Measurements from ENCODE around the gene IRF2. TPM values are rescaled to one million over a fixed set of nuclear protein-coding genes. Genes with fewer than 3 reads are reported as not detected.

IRF2 gene
- total and polyA plus RNA-seq, 2 donors from 2014 or later: 16.8 to 42.8 TPM

DNA sequence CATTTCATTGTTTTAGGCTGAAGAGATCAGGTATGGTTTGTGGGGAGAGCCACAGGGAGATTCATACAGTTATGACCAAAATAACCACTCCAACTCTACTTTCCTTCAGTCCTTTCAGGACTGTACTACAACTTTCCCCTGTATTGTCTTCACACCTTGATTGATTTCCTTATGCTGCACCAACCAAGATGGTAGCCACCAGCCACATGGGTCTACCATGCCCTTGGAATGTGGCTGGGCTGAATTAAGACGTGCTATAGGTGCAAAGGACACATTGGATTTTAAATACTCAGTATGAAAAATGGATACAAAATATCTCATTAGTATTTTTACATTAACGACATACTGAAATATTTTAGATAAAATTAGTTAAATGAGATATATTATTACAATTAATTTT is 11.2 kb downstream of the IRF2 start:
- no peak for FAIRE-seq
- intact Hi-C loops (cut with DNase I): no loop called here

DNA sequence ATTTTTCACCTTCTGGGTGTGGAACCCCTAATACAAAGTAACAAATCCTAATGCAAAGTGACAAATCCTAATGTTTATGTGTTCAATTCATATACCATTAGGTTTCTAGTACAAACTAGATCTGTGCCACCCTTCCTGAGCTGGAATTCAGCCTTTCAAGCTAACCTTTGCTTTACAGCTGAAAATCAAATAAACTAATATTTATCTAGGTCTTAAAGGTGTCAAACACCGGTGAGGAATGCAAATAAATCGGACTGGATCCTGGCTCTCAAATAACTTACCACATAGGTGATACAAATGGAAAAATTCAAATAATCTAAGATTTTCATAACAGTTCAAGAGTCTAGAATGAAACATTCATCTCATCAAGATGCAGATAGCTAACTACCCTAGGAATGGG is 11.6 kb downstream of the IRF2 start:
- TF ChIP-seq, protein P1, sequence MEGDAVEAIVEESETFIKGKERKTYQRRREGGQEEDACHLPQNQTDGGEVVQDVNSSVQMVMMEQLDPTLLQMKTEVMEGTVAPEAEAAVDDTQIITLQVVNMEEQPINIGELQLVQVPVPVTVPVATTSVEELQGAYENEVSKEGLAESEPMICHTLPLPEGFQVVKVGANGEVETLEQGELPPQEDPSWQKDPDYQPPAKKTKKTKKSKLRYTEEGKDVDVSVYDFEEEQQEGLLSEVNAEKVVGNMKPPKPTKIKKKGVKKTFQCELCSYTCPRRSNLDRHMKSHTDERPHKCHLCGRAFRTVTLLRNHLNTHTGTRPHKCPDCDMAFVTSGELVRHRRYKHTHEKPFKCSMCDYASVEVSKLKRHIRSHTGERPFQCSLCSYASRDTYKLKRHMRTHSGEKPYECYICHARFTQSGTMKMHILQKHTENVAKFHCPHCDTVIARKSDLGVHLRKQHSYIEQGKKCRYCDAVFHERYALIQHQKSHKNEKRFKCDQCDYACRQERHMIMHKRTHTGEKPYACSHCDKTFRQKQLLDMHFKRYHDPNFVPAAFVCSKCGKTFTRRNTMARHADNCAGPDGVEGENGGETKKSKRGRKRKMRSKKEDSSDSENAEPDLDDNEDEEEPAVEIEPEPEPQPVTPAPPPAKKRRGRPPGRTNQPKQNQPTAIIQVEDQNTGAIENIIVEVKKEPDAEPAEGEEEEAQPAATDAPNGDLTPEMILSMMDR (IDR thresholded peaks at IDR 0.05; ENCODE audit: borderline replicate concordance, extremely low read depth, insufficient read depth): no peak
- no peak for FAIRE-seq
- intact Hi-C loops (cut with DNase I): no loop called here
- Histone ChIP-seq H3K9ac (ENCODE audit: low read length in 3 of 3) (no peak overlapping the region), H3K4me1 (ENCODE audit: control insufficient read depth in 2 of 3, insufficient read depth in 2 of 3, low read depth in 1 of 3, low read length in 3 of 3) (no peaks in the 10 kb centered on the region), H3K27me3 (ENCODE audit: control insufficient read depth, insufficient read depth, low read length) (no peaks in the 10 kb centered on the region), H3K36me3 (ENCODE audit: control insufficient read depth in 2 of 3, insufficient read depth in 3 of 3, low read length in 3 of 3) (peaks cover 0 to 2% (median 0%) of the 10 kb centered on the region in 3 donors), H3K27ac (ENCODE audit: low read depth in 2 of 2, low read length in 2 of 2) (no peak overlapping the region), H3K9me3 (ENCODE audit: control insufficient read depth in 2 of 3, insufficient read depth in 1 of 3, low read length in 3 of 3) (no peaks in the 10 kb centered on the region), H3K4me3 (ENCODE audit: low read length in 3 of 3) (no peak overlapping the region)
- DNase-seq: no peak

More for the DNA sequence above, 11.2 kb downstream of the IRF2 start:
- TF ChIP-seq, protein P1 (IDR thresholded peaks at IDR 0.05; ENCODE audit: borderline replicate concordance, extremely low read depth, insufficient read depth): no peak
- no peak overlapping the region for H3K4me3 ChIP-seq (ENCODE audit: low read length in 3 of 3)
- H3K27ac ChIP-seq (ENCODE audit: low read depth in 2 of 2, low read length in 2 of 2): no peak overlapping the region
- H3K4me1 ChIP-seq (ENCODE audit: control insufficient read depth in 2 of 3, insufficient read depth in 2 of 3, low read depth in 1 of 3, low read length in 3 of 3): no peaks in the 10 kb centered on the region
- peaks cover 0 to 2% (median 0%) of the 10 kb centered on the region in 3 donors for H3K36me3 ChIP-seq (ENCODE audit: control insufficient read depth in 2 of 3, insufficient read depth in 3 of 3, low read length in 3 of 3)
- H3K27me3 ChIP-seq (ENCODE audit: control insufficient read depth, insufficient read depth, low read length): no peaks in the 10 kb centered on the region
- DNase-seq: no peak
- H3K9ac ChIP-seq (ENCODE audit: low read length in 3 of 3): no peak overlapping the region
- H3K9me3 ChIP-seq (ENCODE audit: control insufficient read depth in 2 of 3, insufficient read depth in 1 of 3, low read length in 3 of 3): no peaks in the 10 kb centered on the region

DNA sequence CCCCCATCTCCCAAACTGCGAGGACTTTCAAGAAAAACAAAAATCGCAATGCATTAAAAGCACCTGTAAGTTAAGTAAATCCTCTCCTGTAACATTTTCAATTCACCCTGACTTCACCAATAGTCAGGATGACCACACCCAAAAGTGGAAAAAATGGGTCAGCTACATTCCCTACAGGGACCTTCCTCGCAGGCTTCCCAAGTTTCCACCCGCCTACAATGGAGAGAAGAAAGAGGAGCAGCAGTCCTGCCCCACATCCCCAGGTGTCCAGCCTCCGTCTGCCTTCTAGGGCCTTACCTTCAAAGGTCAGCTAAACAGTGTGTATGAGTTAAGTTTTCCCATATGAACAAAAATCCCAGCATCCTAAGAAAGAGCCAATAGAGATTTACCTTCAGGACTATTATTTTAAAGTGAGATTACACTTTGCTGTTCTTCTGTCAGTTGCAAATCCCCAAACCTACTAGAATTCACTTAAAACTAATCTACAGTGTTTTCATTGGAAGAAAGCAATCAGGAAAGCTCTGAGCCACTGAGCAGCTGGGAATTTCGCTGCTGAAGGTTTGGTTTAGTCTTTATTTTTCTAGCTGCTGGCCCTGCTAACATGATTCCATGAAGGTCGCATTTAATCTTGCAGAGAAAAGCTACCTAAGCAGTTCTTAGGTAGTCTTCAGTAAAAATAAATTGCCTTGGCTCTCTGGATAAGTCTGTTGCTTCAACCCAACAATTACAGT is 12.5 kb downstream of the IRF2 start:
- no peaks in the 10 kb centered on the region for H3K9me3 ChIP-seq (ENCODE audit: control insufficient read depth in 2 of 3, insufficient read depth in 1 of 3, low read length in 3 of 3)
- H3K27me3 ChIP-seq (ENCODE audit: control insufficient read depth, insufficient read depth, low read length): no peaks in the 10 kb centered on the region
- intact Hi-C loops (cut with DNase I): no loop called here
- TF ChIP-seq, protein P1 (IDR thresholded peaks at IDR 0.05; ENCODE audit: borderline replicate concordance, extremely low read depth, insufficient read depth): no peak
- H3K4me1 ChIP-seq (ENCODE audit: control insufficient read depth in 2 of 3, insufficient read depth in 2 of 3, low read depth in 1 of 3, low read length in 3 of 3): no peaks in the 10 kb centered on the region
- FAIRE-seq (no peak), DNase-seq (no peak)
- no peak overlapping the region for H3K9ac ChIP-seq (ENCODE audit: low read length in 3 of 3)
- peaks cover 0 to 2% (median 0%) of the 10 kb centered on the region in 3 donors for H3K36me3 ChIP-seq (ENCODE audit: control insufficient read depth in 2 of 3, insufficient read depth in 3 of 3, low read length in 3 of 3)
- H3K27ac ChIP-seq (ENCODE audit: low read depth in 2 of 2, low read length in 2 of 2): no peak overlapping the region
- H3K4me3 ChIP-seq (ENCODE audit: low read length in 3 of 3): no peak overlapping the region
